Body of pancreas (tissue), 4 donors: ENCODE data around the gene CLK4.

Source experiments
- CTCF ChIP-seq, 7 experiments: fragments of 450-650 bp in 4 of 7; fragments of 200-600 bp in 3 of 7; sonication (generic) in 3 of 7; IDR thresholded peaks; one replicate each; pipeline ENCODE4 v1.5.1; 2016 to 2019; ENCODE audit warnings: antibody characterized with exemption in 7 of 7
- POLR2A ChIP-seq, 3 donors: fragments of 450-650 bp; IDR thresholded peaks; one replicate each; pipeline ENCODE4 v1.6.1; 2016; ENCODE audit warnings: antibody characterized with exemption in 3 of 3, mild to moderate bottlenecking in 2 of 3

- TF ChIP-seq POLR2A (IDR thresholded peaks at IDR 0.05) (no peak), CTCF (IDR thresholded peaks at IDR 0.05) (no peak)
Observed at GRCh38 chr5:178557416-178557815, 69.4 kb downstream of the CLK4 start.
